ENCODE results near the gene DAO. TPM values are rescaled to one million over a fixed set of nuclear protein-coding genes. Genes with fewer than 3 reads are reported as not detected.
A peak's percentile ranks its signal among the peaks of the same experiment; 100 is the strongest.

Gene DAO
- total RNA-seq, 1 donor = not detected

DNA sequence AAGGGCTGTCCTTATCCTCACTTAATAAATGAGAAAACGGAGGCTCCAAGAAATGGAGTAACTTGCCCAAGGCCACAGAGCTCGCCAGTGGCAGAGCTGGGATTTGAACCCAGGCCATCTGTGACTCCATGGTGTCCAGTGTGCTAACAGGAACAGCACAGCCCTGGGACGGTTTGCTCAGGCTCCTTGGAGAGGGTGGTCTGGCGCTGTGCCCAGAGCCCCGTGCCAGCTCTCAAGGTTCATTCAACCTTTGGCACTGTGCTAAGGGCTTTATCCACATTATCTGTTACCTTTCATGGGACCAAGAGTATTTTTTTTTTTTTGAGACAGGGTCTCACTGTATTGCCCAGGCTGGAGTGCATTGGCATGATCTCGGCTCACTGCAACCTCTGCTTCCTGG is 8.1 kb downstream of the DAO start:
- TF ChIP-seq CTCF (IDR thresholded peaks at IDR 0.05; ENCODE audit: insufficient read depth, low read depth, low read length) = no peak
- no peak for DNase-seq (ENCODE audit: low read depth)
- H3K4me3 ChIP-seq (ENCODE audit: low read depth, low read length) = no peak overlapping the region

GRCh38 chr12:108890208-108890607 is 10.3 kb downstream of the DAO start:
- TF ChIP-seq CTCF (IDR thresholded peaks at IDR 0.05; ENCODE audit: insufficient read depth, low read depth, low read length) = no peak
- H3K4me3 ChIP-seq (ENCODE audit: low read depth, low read length) = no peak overlapping the region
- peak; percentile 16 for DNase-seq (ENCODE audit: low read depth)

GRCh38 chr12:108895220-108895802 is 15.4 kb downstream of the DAO start:
- TF ChIP-seq CTCF (IDR thresholded peaks at IDR 0.05; ENCODE audit: insufficient read depth, low read depth, low read length) = no peak
- no peak for DNase-seq (ENCODE audit: low read depth)

DNA sequence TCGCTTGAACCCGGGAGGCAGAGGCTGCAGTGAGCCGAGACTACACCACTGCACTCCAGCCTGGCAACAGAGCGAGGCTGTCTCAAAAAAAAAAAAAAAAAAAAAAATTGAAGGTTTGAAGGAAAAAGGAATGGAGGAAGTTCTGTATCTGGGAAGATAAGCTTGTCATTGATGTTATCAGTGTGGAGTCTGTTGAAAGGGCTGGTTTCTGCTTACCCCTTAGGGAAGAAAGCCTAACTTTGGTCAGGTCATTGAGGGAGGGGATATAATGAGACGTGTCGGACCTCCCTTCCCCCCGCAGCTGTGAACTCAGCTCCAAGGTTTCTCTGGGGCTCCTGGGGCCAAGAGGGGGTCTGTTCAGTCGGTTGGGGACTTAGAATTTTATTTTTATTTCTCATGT is 16.4 kb downstream of the DAO start:
- no peak for DNase-seq (ENCODE audit: low read depth)
- no peak overlapping the region for H3K4me3 ChIP-seq (ENCODE audit: low read depth, low read length)
- TF ChIP-seq CTCF (IDR thresholded peaks at IDR 0.05; ENCODE audit: insufficient read depth, low read depth, low read length) = no peak

More at GRCh38 chr12:108895220-108895802, 15.4 kb downstream of the DAO start:
- no peak overlapping the region for H3K4me3 ChIP-seq (ENCODE audit: low read depth, low read length)

DNA sequence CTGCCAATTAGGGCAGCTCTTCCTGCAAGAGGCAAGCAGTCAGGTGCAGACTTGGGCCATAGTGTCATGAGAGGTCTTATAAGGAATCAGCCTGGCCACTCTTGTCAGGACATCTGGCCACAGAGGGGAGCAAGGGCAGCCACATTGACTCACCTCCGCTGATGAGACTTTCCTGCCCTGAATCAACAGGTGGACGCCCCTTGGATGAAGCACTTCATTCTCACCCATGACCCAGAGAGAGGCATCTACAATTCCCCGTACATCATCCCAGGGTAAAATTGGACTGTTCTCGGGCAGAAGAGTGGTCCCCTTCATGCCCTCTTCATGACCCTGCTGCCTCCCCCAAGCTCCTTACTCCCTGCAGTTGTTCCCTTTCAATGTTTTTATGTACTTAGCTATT is 16.9 kb downstream of the DAO start:
- DNase-seq (ENCODE audit: low read depth) = no peak
- TF ChIP-seq CTCF (IDR thresholded peaks at IDR 0.05; ENCODE audit: insufficient read depth, low read depth, low read length) = no peak

DNA sequence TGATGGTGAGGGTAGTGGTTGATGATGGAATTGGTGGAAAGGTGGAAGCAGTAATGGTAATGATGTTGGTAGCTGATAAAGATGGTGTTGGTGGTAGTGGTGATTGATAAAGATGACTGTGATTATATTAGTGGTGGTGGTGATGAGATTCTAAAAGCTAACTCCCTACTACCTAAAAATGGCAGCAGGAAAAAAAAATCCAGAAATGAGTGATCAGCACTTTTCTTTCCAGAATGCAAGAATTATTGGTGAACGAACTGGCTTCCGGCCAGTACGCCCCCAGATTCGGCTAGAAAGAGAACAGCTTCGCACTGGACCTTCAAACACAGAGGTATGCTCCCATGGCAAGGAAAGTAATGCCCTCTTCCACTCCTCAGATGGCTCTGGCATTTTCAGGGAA is 19.3 kb downstream of the DAO start:
- no peak overlapping the region for H3K4me3 ChIP-seq (ENCODE audit: low read depth, low read length)
- no peak for TF ChIP-seq CTCF (IDR thresholded peaks at IDR 0.05; ENCODE audit: insufficient read depth, low read depth, low read length)
- no peak for DNase-seq (ENCODE audit: low read depth)

More for the DNA sequence above, 16.9 kb downstream of the DAO start:
- H3K4me3 ChIP-seq (ENCODE audit: low read depth, low read length) = no peak overlapping the region

DNA sequence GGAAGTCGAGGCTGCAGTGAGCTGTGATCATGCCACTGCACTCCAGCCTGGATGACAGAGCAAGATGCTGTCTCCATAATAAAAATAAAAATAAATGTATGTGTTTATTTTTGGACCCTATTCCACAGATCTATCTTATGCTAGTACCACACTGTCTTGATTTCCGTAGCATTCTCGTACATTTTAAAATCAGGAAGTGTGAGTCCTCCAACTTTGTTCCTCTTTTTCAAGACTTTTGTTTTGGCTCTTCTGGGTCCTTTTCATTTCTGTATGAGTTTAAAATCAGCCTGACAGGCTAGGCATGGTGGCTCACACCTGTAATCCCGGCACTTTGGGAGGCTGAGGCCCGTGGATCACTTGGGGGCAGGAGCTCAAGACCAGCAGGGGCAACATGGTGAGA is 25.8 kb downstream of the DAO start:
- no peak for TF ChIP-seq CTCF (IDR thresholded peaks at IDR 0.05; ENCODE audit: insufficient read depth, low read depth, low read length)
- DNase-seq (ENCODE audit: low read depth) = no peak
- H3K4me3 ChIP-seq (ENCODE audit: low read depth, low read length) = no peak overlapping the region

All from fibroblast of villous mesenchyme (primary cell).